Stimulated activated CD8-positive, alpha-beta memory T cell treated with anti-CD3 and anti-CD28 coated beads, Interleukin-2, amount 100 ng/mL, for 1 hour (primary cell): ENCODE results near the gene COG8.
"Not testable (repeated sequence)": the region's sequence is repeated elsewhere in the genome, so short reads cannot be mapped to it uniquely, and the experiment has no call there.

Experiments
- DNase-seq, 2 donors: peaks; one replicate each; pipeline ENCODE4 v3.0.0-alpha.2; 2020; ENCODE audit warnings: low read depth in 2 of 2

The COG8 gene

GRCh38 chr16:69339289-69340094, at the start of gene COG8, which contains the start of gene NIP7:
Gene COG8 (minus strand): TSS chr16:69339564. CDS start chr16:69339552, 12 bp downstream.
Gene NIP7 (plus strand): TSS chr16:69339772. CDS start chr16:69339830, 58 bp downstream.
- peak; percentile 77 to 85 for DNase-seq

- no peak for DNase-seq
Observed at GRCh38 chr16:69386596-69386995, 47.2 kb upstream of the COG8 start.

GRCh38 chr16:69384974-69385373, 45.6 kb upstream of the COG8 start:
- DNase-seq, result no peak

- DNase-seq, result no peak
Observed at GRCh38 chr16:69382421-69382820, 43.1 kb upstream of the COG8 start.

- no peak for DNase-seq
Observed at GRCh38 chr16:69381231-69381630, 41.9 kb upstream of the COG8 start.

GRCh38 chr16:69378760-69379159, 39.4 kb upstream of the COG8 start:
- no peak for DNase-seq

GRCh38 chr16:69378036-69378435, 38.7 kb upstream of the COG8 start:
- DNase-seq, result no peak

- no peak for DNase-seq
Observed at GRCh38 chr16:69376393-69377059, 37.2 kb upstream of the COG8 start.

GRCh38 chr16:69373019-69373418, 33.7 kb upstream of the COG8 start:
- DNase-seq, result no peak

- no peak for DNase-seq
Observed at GRCh38 chr16:69371564-69371963, 32.2 kb upstream of the COG8 start.

GRCh38 chr16:69368866-69369265, 29.5 kb upstream of the COG8 start:
- no peak for DNase-seq

GRCh38 chr16:69367980-69368379, 28.6 kb upstream of the COG8 start:
- no peak for DNase-seq

GRCh38 chr16:69366431-69366830, 27.1 kb upstream of the COG8 start:
- DNase-seq, result no peak

GRCh38 chr16:69365901-69366300, 26.5 kb upstream of the COG8 start:
- DNase-seq, result no peak

- DNase-seq, result no peak
Observed at GRCh38 chr16:69364088-69364487, 24.7 kb upstream of the COG8 start.

- DNase-seq, result no peak
Observed at GRCh38 chr16:69363281-69363717, 23.9 kb upstream of the COG8 start.

- DNase-seq, result not testable (repeated sequence)
Observed at GRCh38 chr16:69360070-69360469, 20.7 kb upstream of the COG8 start.

- no peak for DNase-seq
Observed at GRCh38 chr16:69351309-69352027, 12.1 kb upstream of the COG8 start, which contains the start of gene TMED6. Gene TMED6 (minus strand): TSS chr16:69351786. CDS start chr16:69351753, 33 bp downstream.

- DNase-seq, result no peak
Observed at GRCh38 chr16:69350536-69351133, 11.3 kb upstream of the COG8 start.

- no peak for DNase-seq
Observed at GRCh38 chr16:69349536-69349935, 10.2 kb upstream of the COG8 start.

- no peak for DNase-seq
Observed at GRCh38 chr16:69348222-69348621, 8.9 kb upstream of the COG8 start.

GRCh38 chr16:69346683-69347082, 7.3 kb upstream of the COG8 start:
- no peak for DNase-seq
